Loucy (cell line): ENCODE data around the gene FAM120B.

ENCODE experiments used
- H2AFZ ChIP-seq: fragments of 200-600 bp; sonication (generic); 2 replicates; pipeline ENCODE4 v1.6.0; 2016; ENCODE audit warnings: antibody characterized with exemption, mild to moderate bottlenecking, low read length, moderate library complexity
- H3F3A ChIP-seq: fragments of 200-600 bp; 2 replicates; pipeline ENCODE4 v1.6.0; 2016; ENCODE audit warnings: antibody characterized with exemption, low read depth, mild to moderate bottlenecking
- H3K27me3 ChIP-seq: fragments of 200-600 bp; sonication (generic); 2 replicates; pipeline ENCODE4 v1.6.1; 2014; ENCODE audit warnings: low read length, mild to moderate bottlenecking; ENCODE audit not compliant: insufficient read depth, poor library complexity, severe bottlenecking
- H3K36me3 ChIP-seq: fragments of 200-600 bp; sonication (generic); 2 replicates; pipeline ENCODE4 v1.6.1; 2016; ENCODE audit warnings: low read length; ENCODE audit not compliant: insufficient read depth
- H3K4me1 ChIP-seq: fragments of 200-600 bp; sonication (generic); 2 replicates; pipeline ENCODE4 v1.5.1; 2014; ENCODE audit warnings: low read length, mild to moderate bottlenecking; ENCODE audit not compliant: insufficient read depth, poor library complexity, severe bottlenecking
- H3K4me2 ChIP-seq: fragments of 200-600 bp; sonication (generic); 2 replicates; pipeline ENCODE4 v1.6.0; 2014; ENCODE audit warnings: antibody characterized with exemption, low read length, low read depth, mild to moderate bottlenecking; ENCODE audit not compliant: poor library complexity, severe bottlenecking
- H3K4me3 ChIP-seq: fragments of 200-600 bp; sonication (generic); 2 replicates; pipeline ENCODE4 v1.5.1; 2014; ENCODE audit warnings: low read length, mild to moderate bottlenecking, mixed read lengths; ENCODE audit not compliant: poor library complexity, severe bottlenecking
- H3K79me2 ChIP-seq: fragments of 200-600 bp; sonication (generic); 2 replicates; pipeline ENCODE4 v1.6.1; 2014; ENCODE audit warnings: low read length; ENCODE audit not compliant: insufficient read depth
- H3K9ac ChIP-seq: fragments of 200-600 bp; sonication (generic); 2 replicates; pipeline ENCODE4 v1.6.0; 2014; ENCODE audit warnings: mild to moderate bottlenecking, low read depth, low read length, moderate library complexity; ENCODE audit not compliant: poor library complexity, severe bottlenecking
- H3K9me2 ChIP-seq: fragments of 200-600 bp; sonication (generic); replicated peaks from 2 replicates; pipeline ENCODE4 v1.6.1; 2016; ENCODE audit warnings: low read depth, low read length, mixed read lengths
- H3K9me3 ChIP-seq: fragments of 200-600 bp; sonication (generic); 2 replicates; pipeline ENCODE4 v1.6.1; 2014; ENCODE audit warnings: mild to moderate bottlenecking, antibody characterized with exemption, low read length, low read depth; ENCODE audit not compliant: insufficient read depth
- H4K20me1 ChIP-seq: fragments of 200-600 bp; sonication (generic); 2 replicates; pipeline ENCODE4 v1.6.0; 2014; ENCODE audit warnings: antibody characterized with exemption, low read length, mild to moderate bottlenecking; ENCODE audit not compliant: insufficient read depth, poor library complexity, severe bottlenecking
- EZH2phosphoT487 ChIP-seq: fragments of 200-600 bp; IDR thresholded peaks from 2 replicates; pipeline ENCODE4 v1.6.1; 2018; ENCODE audit warnings: antibody characterized with exemption, mild to moderate bottlenecking, moderate library complexity, borderline replicate concordance
- TF ChIP-seq, protein P1 (sequence below): fragments of 200-600 bp; sonication (generic); conservative IDR thresholded peaks from 2 replicates; pipeline ENCODE4 v1.5.1; 2014; ENCODE audit warnings: mild to moderate bottlenecking, antibody characterized with exemption, low read length

FAM120B gene

DNA sequence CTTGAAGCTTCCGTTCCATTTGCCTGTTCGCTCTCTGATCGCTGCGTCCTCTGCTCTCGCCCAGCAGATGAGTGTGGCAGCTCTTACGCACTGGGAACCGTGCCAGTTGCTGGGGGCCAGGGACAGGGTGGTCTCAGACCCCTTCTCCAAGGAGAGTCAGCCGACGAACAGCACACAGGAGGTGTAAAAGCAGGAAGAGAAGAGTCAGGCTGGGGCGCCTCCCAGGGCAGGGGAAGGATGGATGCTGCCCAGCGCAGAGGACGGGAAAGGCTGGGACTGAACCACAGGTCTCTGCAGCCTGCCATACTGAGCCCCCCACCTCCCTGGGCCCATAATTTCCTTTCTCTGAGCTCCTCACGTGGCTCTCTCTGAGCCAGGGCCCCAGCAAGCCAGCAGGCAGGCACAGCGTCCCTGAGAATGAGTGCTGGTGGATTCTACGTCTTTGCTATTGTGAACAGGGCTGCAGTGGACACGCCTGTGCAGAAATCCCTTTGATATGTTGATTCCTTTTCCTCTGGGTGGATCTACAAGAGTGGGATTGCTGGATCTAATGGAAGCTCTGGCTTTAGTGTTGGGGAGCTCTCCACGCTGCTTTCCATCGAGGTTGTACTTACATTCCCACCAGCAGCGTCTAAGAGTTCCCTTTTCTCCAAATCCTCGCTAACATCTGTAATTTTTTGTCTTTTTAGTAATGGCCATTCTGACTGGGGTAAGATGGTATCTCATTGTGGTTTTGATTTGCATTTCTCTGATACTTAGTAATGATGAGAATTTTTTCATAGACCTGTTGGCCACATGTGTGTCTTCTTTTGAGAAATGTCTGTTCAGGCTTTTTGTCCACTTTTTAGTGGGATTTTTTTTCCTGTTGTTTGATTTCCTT, 142.4 kb downstream of the FAM120B start:
- Histone ChIP-seq H3K36me3 (no peaks in the 10 kb centered on the region), H3K4me1 (no peaks in the 10 kb centered on the region), H3K79me2 (no peaks in the 10 kb centered on the region), H3K9me3 (peaks cover 2% of the 10 kb centered on the region; the same call in 1 of the 2 replicates), H3K9me2 (no peaks in the 10 kb centered on the region), H3K4me3 (no peak overlapping the region), H3F3A (no peaks in the 10 kb centered on the region), H3K4me2 (no peak overlapping the region), H3K27me3 (no peaks in the 10 kb centered on the region), H3K9ac (no peak overlapping the region), H4K20me1 (no peaks in the 10 kb centered on the region), H2AFZ (no peak overlapping the region)
- TF ChIP-seq EZH2phosphoT487: no peak
- TF ChIP-seq, protein P1, sequence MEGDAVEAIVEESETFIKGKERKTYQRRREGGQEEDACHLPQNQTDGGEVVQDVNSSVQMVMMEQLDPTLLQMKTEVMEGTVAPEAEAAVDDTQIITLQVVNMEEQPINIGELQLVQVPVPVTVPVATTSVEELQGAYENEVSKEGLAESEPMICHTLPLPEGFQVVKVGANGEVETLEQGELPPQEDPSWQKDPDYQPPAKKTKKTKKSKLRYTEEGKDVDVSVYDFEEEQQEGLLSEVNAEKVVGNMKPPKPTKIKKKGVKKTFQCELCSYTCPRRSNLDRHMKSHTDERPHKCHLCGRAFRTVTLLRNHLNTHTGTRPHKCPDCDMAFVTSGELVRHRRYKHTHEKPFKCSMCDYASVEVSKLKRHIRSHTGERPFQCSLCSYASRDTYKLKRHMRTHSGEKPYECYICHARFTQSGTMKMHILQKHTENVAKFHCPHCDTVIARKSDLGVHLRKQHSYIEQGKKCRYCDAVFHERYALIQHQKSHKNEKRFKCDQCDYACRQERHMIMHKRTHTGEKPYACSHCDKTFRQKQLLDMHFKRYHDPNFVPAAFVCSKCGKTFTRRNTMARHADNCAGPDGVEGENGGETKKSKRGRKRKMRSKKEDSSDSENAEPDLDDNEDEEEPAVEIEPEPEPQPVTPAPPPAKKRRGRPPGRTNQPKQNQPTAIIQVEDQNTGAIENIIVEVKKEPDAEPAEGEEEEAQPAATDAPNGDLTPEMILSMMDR: no peak

DNA sequence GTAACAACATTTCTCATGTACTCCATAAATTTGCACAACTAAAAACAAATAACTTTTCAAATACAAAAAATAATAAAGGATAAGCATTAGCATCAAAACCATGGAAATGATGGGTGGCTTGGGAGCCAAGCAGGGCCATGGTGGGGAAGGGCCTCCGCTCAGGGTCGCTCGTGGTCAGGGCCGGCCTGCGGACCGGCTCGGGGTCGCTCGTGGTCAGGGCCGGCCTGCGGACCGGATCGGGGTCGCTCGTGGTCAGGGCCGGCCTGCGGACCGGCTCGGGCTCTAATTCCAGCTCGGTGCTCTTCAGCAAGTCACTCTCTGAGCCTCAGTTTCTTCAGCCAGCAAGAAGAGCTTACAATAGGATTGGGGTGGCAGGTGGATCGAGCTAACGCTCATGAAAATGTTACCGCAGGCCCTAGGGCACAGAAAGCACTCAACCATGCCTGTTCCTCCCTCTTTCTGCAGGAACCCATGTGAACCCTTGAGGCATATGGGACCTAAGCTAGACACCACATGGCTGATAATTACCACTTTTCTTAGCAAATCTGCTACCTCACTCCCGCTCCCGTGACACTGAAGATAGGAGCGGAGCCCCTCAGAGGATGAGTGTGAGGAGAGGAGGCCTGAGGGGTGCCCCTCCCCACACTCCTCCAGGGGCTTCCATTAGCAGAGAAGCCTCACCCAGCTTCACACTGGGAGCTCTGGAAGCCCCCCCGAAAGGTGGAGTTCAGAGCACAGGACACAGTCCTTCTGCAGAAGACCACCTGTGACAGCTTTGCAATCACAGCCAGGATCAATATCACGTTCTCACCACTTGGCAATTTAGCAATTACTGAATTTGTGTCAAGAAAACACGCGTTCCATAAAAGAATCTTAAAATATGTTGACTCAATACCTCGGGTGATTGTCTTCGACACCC, 143.5 kb downstream of the FAM120B start:
- H3K79me2 ChIP-seq: no peaks in the 10 kb centered on the region
- no peaks in the 10 kb centered on the region for H4K20me1 ChIP-seq
- no peaks in the 10 kb centered on the region for H3F3A ChIP-seq
- H3K36me3 ChIP-seq: no peaks in the 10 kb centered on the region
- no peaks in the 10 kb centered on the region for H3K9me2 ChIP-seq
- H3K9me3 ChIP-seq: peaks cover 2% of the 10 kb centered on the region; the same call in 1 of the 2 replicates
- no peak overlapping the region for H3K4me3 ChIP-seq
- H3K4me2 ChIP-seq: no peak overlapping the region
- no peak overlapping the region for H2AFZ ChIP-seq
- H3K27me3 ChIP-seq: no peaks in the 10 kb centered on the region
- TF ChIP-seq, protein P1: no peak
- no peak for TF ChIP-seq EZH2phosphoT487
- no peak overlapping the region for H3K9ac ChIP-seq
- H3K4me1 ChIP-seq: peaks cover 7% of the 10 kb centered on the region

DNA sequence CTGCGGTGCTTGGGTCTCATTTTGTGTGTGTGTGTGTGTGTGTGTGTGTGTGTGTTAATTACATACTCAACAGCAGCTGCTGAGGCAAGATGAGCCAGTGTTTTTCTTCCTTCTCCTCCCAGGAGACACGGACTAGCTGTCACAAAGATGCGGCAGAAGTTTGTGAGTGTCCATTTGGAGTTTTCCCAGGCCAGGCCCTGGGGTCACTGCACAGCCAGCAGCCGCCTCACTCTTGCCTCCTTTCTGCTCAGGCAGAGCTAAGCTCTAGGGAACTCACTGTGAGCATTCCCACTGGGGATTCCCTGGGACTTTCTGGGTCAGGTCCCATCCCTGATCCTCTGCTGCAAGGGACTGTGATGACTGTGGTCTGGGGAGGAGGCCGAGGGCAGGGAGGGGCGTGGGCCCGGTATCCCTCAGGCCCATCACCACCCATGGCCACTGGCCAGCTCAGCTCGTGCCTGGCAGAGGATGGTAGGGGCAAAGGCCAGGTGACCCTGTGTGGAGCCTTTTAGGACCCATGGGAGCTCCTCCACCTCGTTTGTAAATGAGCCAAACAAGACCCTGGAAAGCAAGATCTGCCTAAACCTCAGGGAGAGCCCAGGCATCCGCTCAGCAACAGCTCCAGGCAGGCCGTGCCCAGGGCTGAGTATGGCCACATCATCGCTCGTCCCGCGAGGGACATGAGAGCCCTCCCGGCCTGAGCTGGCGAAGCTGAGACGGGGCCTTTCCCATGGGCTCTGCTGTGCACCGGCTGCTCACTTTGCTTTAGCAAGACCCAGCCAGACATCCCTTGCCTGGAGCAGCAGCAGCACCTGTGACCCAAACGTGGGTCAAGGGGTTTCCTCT, 144.6 kb downstream of the FAM120B start:
- Histone ChIP-seq H3K9ac (no peak overlapping the region), H3K9me2 (no peaks in the 10 kb centered on the region), H3K9me3 (peaks cover 2% of the 10 kb centered on the region; the same call in 1 of the 2 replicates), H3K4me2 (no peak overlapping the region), H4K20me1 (no peaks in the 10 kb centered on the region), H3K4me3 (no peak overlapping the region), H2AFZ (no peak overlapping the region), H3K27me3 (no peaks in the 10 kb centered on the region), H3K4me1 (peaks cover 7% of the 10 kb centered on the region), H3K79me2 (no peaks in the 10 kb centered on the region), H3K36me3 (no peaks in the 10 kb centered on the region), H3F3A (no peaks in the 10 kb centered on the region)
- TF ChIP-seq, protein P1: no peak
- no peak for TF ChIP-seq EZH2phosphoT487
